PC-3 (cell line): ENCODE data around the gene KLF13.

ENCODE experiments used
- CTCF ChIP-seq: fragments of 300-600 bp; sonication (generic); conservative IDR thresholded peaks from 2 replicates; pipeline ENCODE4 v1.5.1; 2017; ENCODE audit warnings: antibody characterized with exemption, low read depth, mild to moderate bottlenecking, low read length
- EZH2 ChIP-seq: fragments of 300-600 bp; sonication (generic); IDR thresholded peaks from one replicate; pipeline ENCODE4 v1.6.1; 2017; ENCODE audit warnings: antibody characterized with exemption, mild to moderate bottlenecking, low read length; ENCODE audit not compliant: unreplicated experiment

GRCh38 chr15:31384568-31384967 is 57.9 kb downstream of the KLF13 start:
- no peak for TF ChIP-seq CTCF
- no peak for TF ChIP-seq EZH2
